Globus pallidus (tissue), 1 donor: Measurements from ENCODE around the gene TNPO3.
"Not testable (repeated sequence)": the region's sequence is repeated elsewhere in the genome, so short reads cannot be mapped to it uniquely, and the experiment has no call there.

Source experiments
- DNase-seq: peaks from one replicate; pipeline ENCODE4 v3.0.0-alpha.2; 2015; ENCODE audit warnings: low spot score

TNPO3 gene

GRCh38 chr7:129069021-129069420, 14.1 kb upstream of the TNPO3 start:
- no peak for DNase-seq

- no peak for DNase-seq
These were observed 13.1 kb upstream of the TNPO3 start for GRCh38 chr7:129067943-129068548.

DNA sequence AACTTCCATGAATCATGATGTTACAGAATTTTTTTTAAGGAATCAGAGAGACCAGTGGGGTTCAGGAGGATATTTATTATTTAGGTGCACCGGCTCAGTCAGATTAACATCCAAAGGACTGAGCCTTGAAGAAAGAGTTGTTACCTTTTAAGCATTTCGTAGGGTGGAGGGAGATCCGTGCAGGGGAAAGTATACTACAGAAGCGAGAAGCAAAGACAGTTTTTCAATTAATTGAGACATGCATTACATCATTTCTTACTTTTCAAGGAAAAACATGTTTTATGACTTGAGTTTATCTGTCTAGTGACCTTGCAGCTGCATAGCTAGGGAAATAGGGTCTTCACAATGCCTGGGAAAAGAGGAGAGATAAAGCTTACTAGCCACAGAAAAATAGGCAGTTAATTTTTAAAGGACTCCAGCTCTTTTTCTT, 12.2 kb upstream of the TNPO3 start:
- not testable (repeated sequence) for DNase-seq

- DNase-seq, result no peak
These were observed 11.6 kb upstream of the TNPO3 start for GRCh38 chr7:129066290-129067131.

GRCh38 chr7:129055861-129056464, 1.1 kb upstream of the TNPO3 start:
- DNase-seq, result no peak

DNA sequence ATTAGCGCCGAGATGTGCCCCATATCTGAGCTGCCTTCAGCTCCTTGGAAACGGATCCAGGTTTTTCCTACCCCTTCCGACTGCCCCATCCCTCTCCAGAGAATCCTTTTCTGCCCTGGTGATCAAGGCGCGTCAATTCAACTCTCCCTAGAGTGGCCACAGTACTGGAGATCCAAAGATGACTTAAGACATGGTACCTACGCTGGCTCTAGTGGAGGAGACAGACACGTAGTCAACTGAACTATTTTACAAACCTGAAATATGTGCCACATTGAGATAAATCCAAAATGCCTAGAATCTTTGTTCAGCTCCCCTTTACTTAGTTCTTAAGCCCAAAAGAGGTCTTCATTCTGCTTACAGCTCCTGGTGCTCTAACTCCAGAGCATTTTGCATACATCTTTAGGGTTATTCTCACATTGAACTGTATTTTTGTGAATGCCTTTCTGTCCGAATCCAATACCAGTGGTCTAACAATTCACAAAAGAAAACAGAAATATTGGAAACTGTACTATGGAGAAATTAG, 444 bp upstream of the TNPO3 start:
- DNase-seq, result no peak

- no peak for DNase-seq
These were observed 923 bp downstream of the TNPO3 start for GRCh38 chr7:129053938-129054437.

GRCh38 chr7:129052441-129052840, 2.5 kb downstream of the TNPO3 start:
- DNase-seq, result no peak

- not testable (repeated sequence) for DNase-seq
These were observed 3.5 kb downstream of the TNPO3 start for GRCh38 chr7:129051459-129051858.

GRCh38 chr7:129047761-129048160, 7.2 kb downstream of the TNPO3 start:
- no peak for DNase-seq

- DNase-seq, result no peak
These were observed 9.2 kb downstream of the TNPO3 start for GRCh38 chr7:129045682-129046081.

- no peak for DNase-seq
These were observed 11.9 kb downstream of the TNPO3 start for GRCh38 chr7:129043012-129043411.

- no peak for DNase-seq
These were observed 13.5 kb downstream of the TNPO3 start for GRCh38 chr7:129041142-129042085.

- DNase-seq, result not testable (repeated sequence)
These were observed 16.4 kb downstream of the TNPO3 start for GRCh38 chr7:129038468-129038867.

DNA sequence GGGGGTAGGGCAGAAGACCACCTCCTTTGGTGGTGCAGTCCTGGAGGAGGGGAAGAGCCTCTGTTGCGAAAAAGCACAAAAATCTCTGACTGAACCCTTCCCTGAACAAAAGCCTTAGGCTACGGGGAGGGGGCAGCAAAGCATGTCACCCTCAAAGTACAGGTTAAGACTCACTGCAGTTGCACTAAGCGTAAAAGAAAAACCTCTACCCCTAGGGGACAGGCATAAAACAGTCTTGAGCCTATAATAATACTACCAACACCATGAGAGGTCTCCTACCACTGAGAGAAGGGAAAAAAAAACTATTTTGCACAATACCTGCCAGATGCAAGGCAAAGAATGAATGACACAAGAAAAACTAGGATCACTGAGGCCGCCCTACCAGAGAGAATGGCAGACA, 17.3 kb downstream of the TNPO3 start:
- no peak for DNase-seq

DNA sequence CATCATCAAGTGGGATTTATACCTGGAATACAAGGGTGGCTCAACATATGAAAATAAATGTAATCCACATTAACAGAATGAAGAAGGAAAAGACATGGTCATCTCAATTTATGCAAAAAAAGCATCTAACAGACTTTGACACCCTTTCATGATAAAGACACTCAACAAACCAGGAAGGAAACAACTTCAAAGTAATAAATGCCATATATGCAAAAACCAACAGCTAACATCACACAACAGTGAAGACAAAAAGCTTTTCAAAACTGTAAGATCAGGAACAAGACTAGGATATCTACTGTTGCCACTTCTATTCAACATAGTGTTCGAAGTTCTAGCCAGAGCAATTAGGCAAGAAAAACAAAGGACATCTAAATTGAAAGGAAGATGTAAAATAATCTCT, 22.9 kb downstream of the TNPO3 start:
- no peak for DNase-seq

DNA sequence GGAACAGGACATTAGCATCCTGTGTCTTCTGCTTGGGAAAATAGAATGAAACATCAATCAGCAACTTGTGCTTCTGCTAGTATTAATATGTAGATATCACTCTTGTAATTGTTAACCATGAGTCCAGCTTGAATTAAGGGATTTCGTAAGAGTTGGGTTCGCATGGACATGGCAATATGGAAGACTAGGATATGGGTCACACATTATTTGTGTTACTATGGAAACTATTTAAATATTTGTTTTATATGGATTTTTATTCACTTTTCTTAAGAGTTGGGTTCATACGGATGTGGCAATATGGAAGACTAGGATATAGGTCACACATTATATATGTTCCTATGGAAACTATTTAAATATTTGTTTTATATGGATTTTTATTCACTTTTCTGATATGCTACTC, 24.5 kb downstream of the TNPO3 start:
- no peak for DNase-seq

DNA sequence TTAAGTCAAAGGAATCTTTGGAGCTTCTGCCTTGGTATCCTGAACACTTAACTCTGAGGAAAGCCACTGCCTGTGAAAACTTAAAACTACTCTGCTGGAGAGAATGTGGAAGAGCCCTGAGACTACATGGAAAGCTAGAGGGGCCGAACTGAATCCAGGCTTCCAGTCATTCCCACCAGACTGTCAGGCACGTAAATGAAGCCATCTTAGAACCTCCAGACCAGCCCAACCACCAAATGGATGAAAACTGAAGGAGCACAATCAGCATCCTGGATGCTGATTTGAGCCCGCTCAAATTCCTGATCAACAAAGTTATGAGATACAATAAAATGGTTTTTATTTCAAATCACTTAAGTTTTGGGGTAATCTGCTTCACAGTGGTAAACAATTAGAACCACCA, 30.8 kb downstream of the TNPO3 start:
- DNase-seq, result no peak

- no peak for DNase-seq
These were observed 33.3 kb downstream of the TNPO3 start for GRCh38 chr7:129021656-129022055.

- DNase-seq, result no peak
These were observed 36.9 kb downstream of the TNPO3 start for GRCh38 chr7:129017933-129018538.

DNA sequence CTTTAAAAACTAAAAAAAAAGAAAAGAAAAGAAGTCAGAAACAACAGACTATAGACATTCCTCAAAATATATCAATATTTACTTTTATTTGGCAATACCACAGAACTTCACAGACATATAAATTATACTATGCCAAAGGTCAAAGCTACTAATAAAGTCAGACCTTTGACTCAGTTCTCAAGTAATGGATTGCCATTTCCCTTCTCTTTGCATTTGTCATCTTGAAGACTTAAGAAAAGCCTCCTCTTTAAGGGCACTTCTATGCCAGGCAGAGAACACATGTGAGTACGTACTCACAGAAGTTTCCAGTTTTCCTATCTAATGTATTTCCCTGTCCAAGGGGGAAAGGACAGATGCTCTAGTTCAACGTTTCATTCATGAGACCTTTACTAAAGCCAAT, 37.6 kb downstream of the TNPO3 start:
- DNase-seq, result no peak
